GM18907 (cell line): ENCODE data around the gene GALNT10.
A peak's percentile ranks its signal among the peaks of the same experiment; 100 is the strongest.

ENCODE experiments used
- ATAC-seq: cut with Tn5 transposase; IDR thresholded peaks from one replicate; pipeline ENCODE4 v1.9.1; 2021; ENCODE audit warnings: mild to moderate bottlenecking, moderate library complexity; ENCODE audit not compliant: unreplicated experiment

GALNT10 gene

DNA sequence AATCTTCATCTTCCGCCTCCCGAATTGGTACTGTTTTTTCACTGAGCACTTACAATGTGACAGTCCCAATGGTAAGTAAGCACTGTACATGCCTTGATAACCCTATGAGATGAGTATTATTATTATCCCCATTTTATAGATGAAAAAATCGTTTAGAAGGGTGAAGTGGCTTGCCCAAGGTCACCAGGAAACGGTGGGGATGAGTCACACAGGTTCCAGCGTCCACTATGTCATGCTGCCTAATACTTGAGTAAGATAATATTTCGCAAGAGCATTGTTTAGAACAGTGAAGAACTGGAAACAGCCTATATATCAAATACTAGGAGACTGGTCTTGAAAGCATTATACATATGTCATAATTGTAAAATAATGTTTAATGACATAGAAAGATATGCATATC lies 274.6 kb downstream of the GALNT10 start:
- no peak for ATAC-seq

DNA sequence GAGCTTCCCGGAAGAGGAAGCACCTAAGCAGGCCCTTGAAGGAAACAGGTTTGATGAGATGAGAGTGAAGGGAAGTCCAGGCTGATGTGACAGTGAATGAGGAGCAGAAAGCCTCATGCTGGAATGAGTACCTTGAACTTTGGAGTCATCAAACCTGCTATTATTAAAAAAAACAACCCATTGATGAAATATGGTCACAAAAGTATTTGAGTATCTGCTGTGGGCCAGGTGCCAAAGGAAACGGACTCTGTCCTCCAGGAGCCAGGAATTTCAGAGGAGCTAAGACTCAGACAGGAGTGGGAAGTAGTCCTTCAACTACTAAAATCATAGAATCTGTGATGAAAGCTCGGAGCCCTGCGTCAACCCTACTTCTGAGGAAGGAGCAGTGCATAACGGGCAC lies 275.6 kb downstream of the GALNT10 start:
- ATAC-seq: no peak

DNA sequence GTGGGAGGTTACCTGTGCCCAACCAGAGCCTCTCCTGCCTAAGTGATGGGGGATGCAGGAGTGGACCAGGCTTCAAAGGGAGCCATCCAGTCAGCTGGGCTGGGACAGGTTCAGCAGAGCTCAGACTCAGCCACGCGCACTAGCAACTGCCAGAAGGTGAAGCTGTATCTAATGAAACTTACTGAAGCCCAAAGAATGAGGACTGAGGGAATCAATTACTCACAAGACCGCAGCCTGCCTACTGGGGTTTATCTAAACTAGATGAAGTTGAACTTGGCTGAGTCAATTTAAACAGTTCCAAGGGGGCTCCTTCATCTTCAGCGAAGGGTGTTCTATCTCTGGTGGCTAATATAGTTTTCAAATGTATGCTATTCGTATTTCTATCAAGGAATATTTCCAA lies 276.1 kb downstream of the GALNT10 start:
- no peak for ATAC-seq

DNA sequence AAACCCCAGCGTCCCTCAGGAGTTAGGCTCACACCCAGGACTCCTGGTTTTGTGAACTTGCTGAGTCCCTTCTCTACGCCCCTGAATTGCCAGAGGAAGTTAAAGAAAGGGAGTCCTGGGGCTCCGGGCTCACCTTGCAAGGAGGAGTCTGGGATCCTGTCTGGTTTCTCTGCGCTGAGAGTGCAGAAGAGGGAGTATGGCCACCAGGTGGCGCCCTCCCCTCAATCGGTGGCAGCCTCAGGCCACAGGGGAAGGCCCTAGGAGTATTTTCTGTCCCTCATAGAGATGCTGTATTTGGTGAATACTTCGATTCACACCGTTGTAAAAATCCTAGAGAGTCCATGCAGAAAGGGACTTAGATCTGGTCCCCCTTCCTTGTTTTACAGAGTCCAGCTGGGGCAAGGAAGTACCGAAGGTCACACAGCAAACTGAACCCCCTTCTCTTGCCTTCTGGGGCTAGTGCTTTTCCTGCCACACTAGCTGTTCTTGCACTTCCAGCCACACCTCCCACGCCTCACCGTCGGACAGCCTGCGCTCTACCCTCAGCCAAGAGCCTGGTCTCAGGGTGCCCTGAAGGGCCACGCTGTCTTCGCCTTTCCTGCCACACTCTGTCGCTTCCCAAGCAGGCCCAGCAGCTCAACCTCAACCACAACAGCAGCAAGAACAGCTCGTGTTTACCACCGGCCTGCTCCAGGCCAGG lies 277.3 kb downstream of the GALNT10 start:
- ATAC-seq: peak; percentile 95

DNA sequence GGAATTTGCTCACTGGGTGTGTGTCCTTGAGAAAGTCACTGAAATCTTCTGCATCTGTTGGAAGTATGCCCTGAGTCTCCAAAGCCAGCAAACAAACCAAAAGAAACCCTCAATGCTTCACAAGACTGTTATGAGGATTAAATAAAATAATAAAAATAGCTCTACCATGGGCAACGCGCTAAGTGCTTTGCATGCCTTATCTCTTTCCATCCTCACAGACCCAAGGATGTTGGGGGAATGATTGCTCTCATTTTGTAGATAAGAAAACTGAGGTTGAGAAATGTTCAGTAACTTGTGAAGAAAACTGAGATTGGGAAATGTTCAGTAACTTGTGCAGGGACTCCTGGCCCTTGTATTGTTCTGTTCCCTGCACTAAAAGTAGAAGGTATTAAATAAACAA lies 279.6 kb downstream of the GALNT10 start:
- no peak for ATAC-seq
